22Rv1 (cell line): ENCODE results near the gene ROCK1.

Source experiments
- H3K27ac ChIP-seq: fragments of 450-650 bp; 2 replicates; pipeline ENCODE4 v1.5.1; 2017
- ZFX ChIP-seq: fragments of 450-650 bp; IDR thresholded peaks from 2 replicates; pipeline ENCODE4 v1.6.1; 2017; ENCODE audit warnings: antibody characterized with exemption, borderline replicate concordance
- TF ChIP-seq, protein P1 (sequence below): fragments of 450-650 bp; IDR thresholded peaks from 2 replicates; pipeline ENCODE4 v1.5.1; 2017; ENCODE audit warnings: mild to moderate bottlenecking

ROCK1 gene

GRCh38 chr18:21084511-21085078 is 27.0 kb downstream of the ROCK1 start:
- TF ChIP-seq, protein P1, sequence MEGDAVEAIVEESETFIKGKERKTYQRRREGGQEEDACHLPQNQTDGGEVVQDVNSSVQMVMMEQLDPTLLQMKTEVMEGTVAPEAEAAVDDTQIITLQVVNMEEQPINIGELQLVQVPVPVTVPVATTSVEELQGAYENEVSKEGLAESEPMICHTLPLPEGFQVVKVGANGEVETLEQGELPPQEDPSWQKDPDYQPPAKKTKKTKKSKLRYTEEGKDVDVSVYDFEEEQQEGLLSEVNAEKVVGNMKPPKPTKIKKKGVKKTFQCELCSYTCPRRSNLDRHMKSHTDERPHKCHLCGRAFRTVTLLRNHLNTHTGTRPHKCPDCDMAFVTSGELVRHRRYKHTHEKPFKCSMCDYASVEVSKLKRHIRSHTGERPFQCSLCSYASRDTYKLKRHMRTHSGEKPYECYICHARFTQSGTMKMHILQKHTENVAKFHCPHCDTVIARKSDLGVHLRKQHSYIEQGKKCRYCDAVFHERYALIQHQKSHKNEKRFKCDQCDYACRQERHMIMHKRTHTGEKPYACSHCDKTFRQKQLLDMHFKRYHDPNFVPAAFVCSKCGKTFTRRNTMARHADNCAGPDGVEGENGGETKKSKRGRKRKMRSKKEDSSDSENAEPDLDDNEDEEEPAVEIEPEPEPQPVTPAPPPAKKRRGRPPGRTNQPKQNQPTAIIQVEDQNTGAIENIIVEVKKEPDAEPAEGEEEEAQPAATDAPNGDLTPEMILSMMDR = no peak
- no peak for TF ChIP-seq ZFX
- H3K27ac ChIP-seq = no peak overlapping the region

GRCh38 chr18:21083017-21083416 is 28.6 kb downstream of the ROCK1 start:
- H3K27ac ChIP-seq = no peak overlapping the region
- TF ChIP-seq, protein P1 = no peak
- no peak for TF ChIP-seq ZFX

- TF ChIP-seq, protein P1 = no peak
- no peak for TF ChIP-seq ZFX
- no peak overlapping the region for H3K27ac ChIP-seq
Observed at GRCh38 chr18:21081426-21081825, 30.2 kb downstream of the ROCK1 start.

DNA sequence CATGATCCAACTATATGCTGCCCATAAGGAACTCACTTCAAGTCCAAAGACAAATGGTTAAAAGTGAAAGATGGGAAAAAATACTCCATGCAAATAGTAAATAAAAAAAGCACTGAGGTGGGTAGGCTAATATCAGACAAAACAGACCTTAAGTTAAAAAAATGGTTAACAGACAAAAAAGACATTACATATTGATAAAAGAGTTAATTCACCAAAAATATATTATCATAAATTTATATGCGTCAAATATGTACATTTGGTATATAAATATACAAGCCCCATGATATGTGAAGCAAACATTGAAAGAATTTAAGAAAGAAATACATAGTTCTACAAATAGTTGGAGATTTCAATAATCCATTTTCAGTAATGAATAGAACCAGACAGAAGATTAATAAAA is 31.0 kb downstream of the ROCK1 start:
- TF ChIP-seq, protein P1 = no peak
- no peak overlapping the region for H3K27ac ChIP-seq

GRCh38 chr18:21074336-21075323 is 37.0 kb downstream of the ROCK1 start:
- peak overlapping the region; percentile 47 for H3K27ac ChIP-seq
- TF ChIP-seq, protein P1 = no peak
- no peak for TF ChIP-seq ZFX

- TF ChIP-seq ZFX = no peak
- TF ChIP-seq, protein P1 = no peak
- H3K27ac ChIP-seq = no peak overlapping the region
Observed at GRCh38 chr18:21073180-21073579, 38.4 kb downstream of the ROCK1 start.

DNA sequence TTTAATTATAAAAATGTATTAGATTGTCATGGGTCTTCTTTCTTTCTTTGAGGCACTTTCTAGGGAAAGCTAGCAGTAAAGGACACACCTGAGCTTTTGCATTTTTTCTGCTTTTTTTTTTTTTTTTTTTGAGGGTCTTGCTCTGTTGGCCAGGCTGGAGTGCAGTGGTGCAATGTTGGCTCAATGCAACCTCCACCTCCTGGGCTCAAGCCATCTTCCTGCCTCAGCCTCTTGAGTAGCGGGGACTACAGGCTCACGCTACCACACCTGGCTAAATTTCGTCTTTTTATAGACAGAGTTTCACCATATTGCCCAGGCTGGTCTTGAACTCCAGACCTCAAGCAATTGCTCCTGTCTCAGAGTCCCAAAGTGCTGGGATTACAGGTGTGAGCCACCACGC is 40.5 kb downstream of the ROCK1 start:
- TF ChIP-seq, protein P1 = no peak
- no peak for TF ChIP-seq ZFX
- H3K27ac ChIP-seq = no peak overlapping the region
